ENCODE measurements around the gene TBC1D13. TPM values are rescaled to one million over a fixed set of nuclear protein-coding genes. Genes with fewer than 3 reads are reported as not detected.

The TBC1D13 gene
- total and polyA plus RNA-seq, 2 of the 4 experiments (the other 2 are of a cell fraction): 9.1 to 26.4 TPM

GRCh38 chr9:128836509-128837145 lies 49.6 kb downstream of the TBC1D13 start:
- no peak overlapping the region for H3K27ac ChIP-seq (ENCODE audit: insufficient read depth, low read length)
- H4K20me1 ChIP-seq (ENCODE audit: insufficient read depth, low read length): no peaks in the 10 kb centered on the region
- no peaks in the 10 kb centered on the region for H3K4me1 ChIP-seq (ENCODE audit: control insufficient read depth, insufficient read depth, low read length)
- in situ Hi-C loops (cut with MboI; ENCODE audit: low sequenced_read_pairs): no loop called here
- ATAC-seq (ENCODE audit: low read depth) (no peak), DNase-seq (no peak)
- ChIA-PET CTCF (no interaction called here), POLR2A (ENCODE audit: unreplicated experiment) (no interaction called here)
- no peak overlapping the region for H4K5ac ChIP-seq (ENCODE audit: low read depth, low read length)
- H3K79me1 ChIP-seq (ENCODE audit: low read depth in 1 of 2, low read length in 2 of 2): no peaks in the 10 kb centered on the region
- no peak overlapping the region for H2BK120ac ChIP-seq (ENCODE audit: low read depth, low read length)
- H2BK5ac ChIP-seq (ENCODE audit: low read depth, low read length, poor library complexity, severe bottlenecking): no peak overlapping the region
- 0 out of 2 replicates have a peak, but pooled peaks cover 6% of the 10 kb centered on the region for H3K9me1 ChIP-seq (ENCODE audit: insufficient read depth, low read length)
- H3K9me3 ChIP-seq (ENCODE audit: control insufficient read depth, insufficient read depth, low read length): no peaks in the 10 kb centered on the region
- H3K27me3 ChIP-seq (ENCODE audit: control insufficient read depth, insufficient read depth, low read length): no peaks in the 10 kb centered on the region
- no peak overlapping the region for H3K14ac ChIP-seq (replicated peaks; ENCODE audit: low read depth, low read length)
- peaks cover 5% of the 10 kb centered on the region; the same call in 1 of the 2 replicates for H3K36me3 ChIP-seq (ENCODE audit: control insufficient read depth, insufficient read depth, low read length)
- no peak overlapping the region for H4K91ac ChIP-seq (ENCODE audit: insufficient read depth, low read depth, low read length)
- BruUV-seq (replicated peaks): no TSS peak
- no peak overlapping the region for H2BK20ac ChIP-seq (ENCODE audit: low read depth, low read length)
- dilution Hi-C loops (cut with HindIII; ENCODE audit: low sequenced_read_pairs, unreplicated experiment): no loop called here
- no peak overlapping the region for H3K9ac ChIP-seq (ENCODE audit: low read depth, low read length)
- H3K18ac ChIP-seq (ENCODE audit: low read depth, low read length): no peak overlapping the region
- TF ChIP-seq BHLHE40 (IDR thresholded peaks at IDR 0.05; ENCODE audit: low read depth, low read length): no peak
- no peak for TF ChIP-seq RFX5 (IDR thresholded peaks at IDR 0.05; ENCODE audit: low read depth, low read length)
- no peak for TF ChIP-seq MXI1 (IDR thresholded peaks at IDR 0.05; ENCODE audit: borderline replicate concordance, low read depth, low read length)
- TF ChIP-seq ELK1 (IDR thresholded peaks at IDR 0.05; ENCODE audit: borderline replicate concordance, low read depth, low read length): no peak
- no peak for TF ChIP-seq POLR2A (IDR thresholded peaks at IDR 0.05; ENCODE audit: low read depth, low read length)
- no peak for TF ChIP-seq MAZ (IDR thresholded peaks at IDR 0.05; ENCODE audit: borderline replicate concordance, low read depth, low read length)
- TF ChIP-seq CHD1 (IDR thresholded peaks at IDR 0.05; ENCODE audit: low read depth, low read length): no peak
- no peak overlapping the region for H3K4me3 ChIP-seq (ENCODE audit: insufficient read depth, low read depth, low read length)
- WGBS, 2 experiments (ENCODE audit: extremely low coverage in 2 of 2, insufficient read length in 1 of 2): 100% methylated on average over 4 of the region's 14 CpGs; no CpG with 5 or more reads in 1 of the 2 experiments
- intact Hi-C loops (cut with micrococcal nuclease): no loop called here
- no peak overlapping the region for H4K8ac ChIP-seq (ENCODE audit: low read depth in 2 of 2, low read length in 2 of 2)
- no peak overlapping the region for H3K56ac ChIP-seq (ENCODE audit: extremely low read depth, insufficient read depth, low read length)
- no peak overlapping the region for H3K23ac ChIP-seq (ENCODE audit: low read depth, low read length)
- H2AK5ac ChIP-seq (ENCODE audit: low read depth, low read length): no peak overlapping the region
- H2AFZ ChIP-seq (replicated peaks; ENCODE audit: low read length, poor library complexity): no peak overlapping the region
- H3K4me2 ChIP-seq (ENCODE audit: low read depth, low read length): no peak overlapping the region
- H2BK15ac ChIP-seq (ENCODE audit: low read depth, low read length): no peak overlapping the region
- no peak overlapping the region for H3K4ac ChIP-seq (ENCODE audit: low read depth, low read length)
- H2AK9ac ChIP-seq (replicated peaks; ENCODE audit: low read depth, low read length, poor library complexity): no peak overlapping the region

Data from IMR-90 (cell line).